Tibial nerve (tissue), 3 donors: ENCODE results near the gene OLA1.

ENCODE experiments used
- CTCF ChIP-seq, 5 experiments: fragments of 200-600 bp in 3 of 5; fragments of 450-650 bp in 2 of 5; sonication (generic) in 3 of 5; IDR thresholded peaks; one replicate each; pipeline ENCODE4 v1.5.1; 2016 to 2019; ENCODE audit warnings: antibody characterized with exemption in 5 of 5, mild to moderate bottlenecking in 3 of 5, moderate library complexity in 2 of 5
- POLR2A ChIP-seq, 2 donors: fragments of 450-650 bp; IDR thresholded peaks; one replicate each; pipeline ENCODE4 v1.6.1; 2017; ENCODE audit warnings: antibody characterized with exemption in 2 of 2, mild to moderate bottlenecking in 2 of 2, moderate library complexity in 2 of 2

- TF ChIP-seq CTCF (IDR thresholded peaks at IDR 0.05) (no peak), POLR2A (IDR thresholded peaks at IDR 0.05) (no peak)
Observed at GRCh38 chr2:174243812-174244211, 4.5 kb downstream of the OLA1 start.
